ENCODE measurements around the gene CYP2C8. TPM values are rescaled to one million over a fixed set of nuclear protein-coding genes. Genes with fewer than 3 reads are reported as not detected.
"Not testable (repeated sequence)": the region's sequence is repeated elsewhere in the genome, so short reads cannot be mapped to it uniquely, and the experiment has no call there.

CYP2C8 gene
- total RNA-seq: 10 to 100 TPM in 1 of 4 donors, 1 to 10 TPM in 2, under 1 TPM in 1; 0.75 to 49.0 (median 3.2) TPM

GRCh38 chr10:95069286-95069685 lies at the start of gene CYP2C8:
TSS of gene CYP2C8 (minus strand) at chr10:95069497. CDS start at chr10:95069402, 95 bp downstream.
- in situ Hi-C loops (cut with MboI; ENCODE audit: low pct_ligation_motif_present in 1 of 4, low pct_unique_long_range_greater_than_20kb in 1 of 4, low sequenced_read_pairs in 3 of 4) (no loop called here), intact Hi-C loops (cut with DNase I; ENCODE audit: low total_unique reads) (no loop called here)
- H3K4me3 ChIP-seq: no peak within 1 kb of the TSS
- H3K27ac ChIP-seq: no peak within 1 kb of the TSS
- H3K4me1 ChIP-seq: peaks cover 0 to 10% (median 0%) of the 10 kb centered on the region in 4 donors
- H3K9me3 ChIP-seq: peaks cover 0 to under 1% of the 10 kb centered on the region in 2 donors
- H3K27me3 ChIP-seq: no peaks in the 10 kb centered on the region
- H3K36me3 ChIP-seq: no peaks in the 10 kb centered on the region
- no peak for DNase-seq
- TF ChIP-seq CTCF (IDR thresholded peaks at IDR 0.05) (no peak), POLR2AphosphoS5 (IDR thresholded peaks at IDR 0.05) (no peak), POLR2A (IDR thresholded peaks at IDR 0.05) (no peak), EP300 (IDR thresholded peaks at IDR 0.05; ENCODE audit: low read depth) (no peak)

- no peak for TF ChIP-seq POLR2AphosphoS5 (IDR thresholded peaks at IDR 0.05)
- H3K27me3 ChIP-seq: no peaks in the 10 kb centered on the region
- DNase-seq: no peak
- no peaks in the 10 kb centered on the region for H3K36me3 ChIP-seq
- intact Hi-C loops (cut with DNase I; ENCODE audit: low total_unique reads) (no loop called here), in situ Hi-C loops (cut with MboI; ENCODE audit: low pct_ligation_motif_present in 1 of 4, low pct_unique_long_range_greater_than_20kb in 1 of 4, low sequenced_read_pairs in 3 of 4) (no loop called here)
- peaks cover 5 to 12% of the 10 kb centered on the region in 2 donors for H3K9me3 ChIP-seq
- H3K27ac ChIP-seq: no peak overlapping the region
- no peaks in the 10 kb centered on the region for H3K4me1 ChIP-seq
- H3K4me3 ChIP-seq: no peak overlapping the region
- 73 to 87% methylated on average over 2 of the region's 2 CpGs for WGBS, 2 donors (ENCODE audit: low coverage in 1 of 2)
Measured at GRCh38 chr10:95116869-95117269, 47.6 kb upstream of the CYP2C8 start.

GRCh38 chr10:95110823-95111222 lies 41.5 kb upstream of the CYP2C8 start:
- H3K36me3 ChIP-seq; H3K4me1 ChIP-seq; H3K27ac ChIP-seq; H3K27me3 ChIP-seq; intact Hi-C loops (cut with DNase I; ENCODE audit: low total_unique reads); H3K4me3 ChIP-seq; DNase-seq; H3K9me3 ChIP-seq; in situ Hi-C loops (cut with MboI; ENCODE audit: low pct_ligation_motif_present in 1 of 4, low pct_unique_long_range_greater_than_20kb in 1 of 4, low sequenced_read_pairs in 3 of 4): not testable (repeated sequence)
- WGBS, 2 donors (ENCODE audit: low coverage in 1 of 2): 77% methylated on average over 6 of the region's 6 CpGs; no CpG with 5 or more reads in 1 of the 2 donors

GRCh38 chr10:95097805-95098204 lies 28.5 kb upstream of the CYP2C8 start:
- intact Hi-C loops (cut with DNase I; ENCODE audit: low total_unique reads): no loop called here
- Histone ChIP-seq H3K27ac (no peak overlapping the region), H3K4me3 (no peak overlapping the region), H3K27me3 (no peaks in the 10 kb centered on the region), H3K36me3 (no peaks in the 10 kb centered on the region), H3K4me1 (peaks cover 0 to 15% (median 0%) of the 10 kb centered on the region in 4 donors), H3K9me3 (no peaks in the 10 kb centered on the region)
- DNase-seq: no peak
- 22 to 57% methylated on average over 1 of the region's 1 CpG for WGBS, 2 donors (ENCODE audit: low coverage in 1 of 2)
- TF ChIP-seq POLR2A (IDR thresholded peaks at IDR 0.05) (no peak), EP300 (IDR thresholded peaks at IDR 0.05; ENCODE audit: low read depth) (no peak), POLR2AphosphoS5 (IDR thresholded peaks at IDR 0.05) (no peak), CTCF (IDR thresholded peaks at IDR 0.05) (no peak)
- in situ Hi-C loops (cut with MboI; ENCODE audit: low pct_ligation_motif_present in 1 of 4, low pct_unique_long_range_greater_than_20kb in 1 of 4, low sequenced_read_pairs in 3 of 4): no loop called here

- WGBS, 2 donors (ENCODE audit: low coverage in 1 of 2): 30% methylated on average over 1 of the region's 1 CpG; no CpG with 5 or more reads in 1 of the 2 donors
- Histone ChIP-seq H3K27me3 (no peaks in the 10 kb centered on the region), H3K9me3 (no peaks in the 10 kb centered on the region), H3K27ac (no peak overlapping the region), H3K4me3 (no peak overlapping the region), H3K4me1 (peaks cover 0 to 15% (median 0%) of the 10 kb centered on the region in 4 donors), H3K36me3 (no peaks in the 10 kb centered on the region)
- intact Hi-C loops (cut with DNase I; ENCODE audit: low total_unique reads): no loop called here
- peak; percentile 81 for DNase-seq
- in situ Hi-C loops (cut with MboI; ENCODE audit: low pct_ligation_motif_present in 1 of 4, low pct_unique_long_range_greater_than_20kb in 1 of 4, low sequenced_read_pairs in 3 of 4): no loop called here
- no peak for TF ChIP-seq POLR2A (IDR thresholded peaks at IDR 0.05)
- no peak for TF ChIP-seq EP300 (IDR thresholded peaks at IDR 0.05; ENCODE audit: low read depth)
- no peak for TF ChIP-seq POLR2AphosphoS5 (IDR thresholded peaks at IDR 0.05)
- TF ChIP-seq CTCF (IDR thresholded peaks at IDR 0.05): no peak
Measured at GRCh38 chr10:95096143-95096542, 26.8 kb upstream of the CYP2C8 start.

- H3K27ac ChIP-seq; in situ Hi-C loops (cut with MboI; ENCODE audit: low pct_ligation_motif_present in 1 of 4, low pct_unique_long_range_greater_than_20kb in 1 of 4, low sequenced_read_pairs in 3 of 4); H3K9me3 ChIP-seq; H3K36me3 ChIP-seq; H3K4me1 ChIP-seq; H3K27me3 ChIP-seq; DNase-seq; H3K4me3 ChIP-seq; intact Hi-C loops (cut with DNase I; ENCODE audit: low total_unique reads): not testable (repeated sequence)
- WGBS, 2 donors (ENCODE audit: low coverage in 1 of 2): 95% methylated on average over 4 of the region's 5 CpGs; no CpG with 5 or more reads in 1 of the 2 donors
Measured at GRCh38 chr10:95079626-95080025, 10.3 kb upstream of the CYP2C8 start.

Data from transverse colon (tissue), 4 donors.